Neutrophil (primary cell): ENCODE results near the gene PCBP4.

Experiments used
- H3K27ac ChIP-seq: fragments of 200-600 bp; sonication (generic); 2 replicates; pipeline ENCODE4 v1.5.1; 2016; ENCODE audit warnings: mild to moderate bottlenecking, moderate library complexity
- H3K27me3 ChIP-seq: fragments of 200-600 bp; sonication (generic); 2 replicates; pipeline ENCODE4 v1.6.0; 2016; ENCODE audit warnings: mild to moderate bottlenecking
- H3K36me3 ChIP-seq: fragments of 200-600 bp; sonication (generic); 2 replicates; pipeline ENCODE4 v1.5.1; 2017
- H3K4me1 ChIP-seq, 2 experiments: fragments of 200-600 bp in 1 of 2; sonication (generic) in 1 of 2; 1 replicate in 1 of 2; 2 replicates in 1 of 2; pipeline versions ENCODE4 v1.5.1 to v1.6.1; 2013 to 2016; ENCODE audit warnings: low read depth in 1 of 2, low read length in 1 of 2, mild to moderate bottlenecking in 1 of 2, moderate library complexity in 1 of 2; ENCODE audit not compliant: control insufficient read depth in 1 of 2, insufficient read depth in 1 of 2
- H3K4me3 ChIP-seq, 2 experiments: fragments of 200-600 bp in 1 of 2; sonication (generic) in 1 of 2; 1 replicate in 1 of 2; 2 replicates in 1 of 2; pipeline ENCODE4 v1.5.1; 2013 to 2016; ENCODE audit warnings: low read depth in 1 of 2, low read length in 1 of 2, mild to moderate bottlenecking in 1 of 2, moderate library complexity in 1 of 2
- H3K9me3 ChIP-seq: fragments of 200-600 bp; sonication (generic); 2 replicates; pipeline ENCODE4 v1.5.1; 2016
- CTCF ChIP-seq: fragments of 200-600 bp; sonication (generic); IDR thresholded peaks from 2 replicates; pipeline ENCODE4 v1.5.1; 2016; ENCODE audit warnings: antibody characterized with exemption

The PCBP4 gene

GRCh38 chr3:51941798-51942602 is 25.3 kb downstream of the PCBP4 start, which contains the start of the genes PARP3 and RRP9:
Gene PARP3, plus strand, starts transcription at chr3:51942363. Its CDS starts 993 bp downstream, at chr3:51943356.
Gene RRP9, minus strand, starts transcription at chr3:51941904. Its CDS starts 37 bp downstream, at chr3:51941867.
- Histone ChIP-seq H3K4me1 (peaks cover 16 to 21% of the 10 kb centered on the region in 2 experiments), H3K27me3 (no peaks in the 10 kb centered on the region), H3K9me3 (no peaks in the 10 kb centered on the region), H3K27ac (peak within 1 kb of the TSS; percentile 67), H3K36me3 (peaks cover 5% of the 10 kb centered on the region), H3K4me3 (peak within 1 kb of the TSS; percentile 59 to 92)
- TF ChIP-seq CTCF: peak; percentile 100

GRCh38 chr3:51941463-51941797 is 25.8 kb downstream of the PCBP4 start:
- H3K27me3 ChIP-seq: no peaks in the 10 kb centered on the region
- TF ChIP-seq CTCF: no peak
- H3K4me3 ChIP-seq: peak overlapping the region; percentile 59 to 92
- peaks cover 16 to 21% of the 10 kb centered on the region in 2 experiments for H3K4me1 ChIP-seq
- peaks cover 7% of the 10 kb centered on the region for H3K36me3 ChIP-seq
- H3K9me3 ChIP-seq: no peaks in the 10 kb centered on the region
- H3K27ac ChIP-seq: peak overlapping the region; percentile 67

- Histone ChIP-seq H3K27me3 (no peaks in the 10 kb centered on the region), H3K4me1 (peaks cover 16 to 21% of the 10 kb centered on the region in 2 experiments), H3K36me3 (peaks cover 12% of the 10 kb centered on the region), H3K4me3 (peak overlapping the region; percentile 59 to 92), H3K27ac (no peak overlapping the region), H3K9me3 (no peaks in the 10 kb centered on the region)
- no peak for TF ChIP-seq CTCF
Observed at GRCh38 chr3:51940648-51941462, 26.4 kb downstream of the PCBP4 start.

- H3K27me3 ChIP-seq: no peaks in the 10 kb centered on the region
- H3K36me3 ChIP-seq: peaks cover 14% of the 10 kb centered on the region
- H3K9me3 ChIP-seq: no peaks in the 10 kb centered on the region
- no peak overlapping the region for H3K4me3 ChIP-seq
- no peak overlapping the region for H3K27ac ChIP-seq
- peaks cover 16 to 21% of the 10 kb centered on the region in 2 experiments for H3K4me1 ChIP-seq
- no peak for TF ChIP-seq CTCF
Observed at GRCh38 chr3:51938780-51939425, 28.4 kb downstream of the PCBP4 start.

- Histone ChIP-seq H3K27me3 (no peaks in the 10 kb centered on the region), H3K36me3 (peaks cover 14% of the 10 kb centered on the region), H3K27ac (no peak overlapping the region), H3K4me1 (peaks cover 15 to 18% of the 10 kb centered on the region in 2 experiments), H3K9me3 (no peaks in the 10 kb centered on the region), H3K4me3 (no peak overlapping the region)
- TF ChIP-seq CTCF: no peak
Observed at GRCh38 chr3:51937611-51938450, 29.4 kb downstream of the PCBP4 start.
